NCI-H446 treated with DMSO at 0.1 percent for 48 hours (cell line): ENCODE data around the gene SEL1L3.

Experiments
- DNase-seq: peaks from one replicate; lab custom pipeline; 2025; lab: John Stamatoyannopoulos, UW

The SEL1L3 gene

DNA sequence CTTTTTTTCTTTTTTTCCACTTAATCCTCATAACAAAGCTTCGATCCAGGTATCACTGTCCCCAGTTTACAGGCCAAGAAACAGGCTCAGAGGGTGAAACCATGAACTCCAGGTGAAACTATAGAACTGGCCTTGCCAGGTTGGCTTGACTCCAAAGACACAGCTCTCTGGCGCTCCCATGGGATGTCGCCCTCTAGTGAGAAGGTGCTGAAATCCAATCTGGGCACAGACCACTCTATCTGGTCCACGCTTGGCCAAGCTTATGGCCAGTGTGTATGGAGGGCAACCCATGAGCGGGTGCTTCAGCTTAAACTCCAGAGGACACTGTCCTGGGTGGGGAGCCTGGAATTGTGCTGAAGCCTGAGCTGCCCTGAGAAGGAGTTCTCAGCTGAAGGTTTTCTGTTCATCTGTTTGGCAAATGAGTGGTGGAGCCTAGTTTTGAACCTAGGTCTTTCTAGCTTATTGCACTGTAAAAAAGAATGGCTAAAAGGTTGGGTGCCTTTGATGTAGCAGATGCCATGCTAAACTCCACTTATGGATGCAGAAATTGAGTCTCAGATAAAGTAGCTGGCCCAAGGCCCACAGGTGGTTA, 70.5 kb downstream of the SEL1L3 start:
- no peak for DNase-seq

GRCh38 chr4:25790024-25790423, 72.8 kb downstream of the SEL1L3 start:
- DNase-seq, result no peak

GRCh38 chr4:25788703-25789238, 74.0 kb downstream of the SEL1L3 start:
- no peak for DNase-seq

DNA sequence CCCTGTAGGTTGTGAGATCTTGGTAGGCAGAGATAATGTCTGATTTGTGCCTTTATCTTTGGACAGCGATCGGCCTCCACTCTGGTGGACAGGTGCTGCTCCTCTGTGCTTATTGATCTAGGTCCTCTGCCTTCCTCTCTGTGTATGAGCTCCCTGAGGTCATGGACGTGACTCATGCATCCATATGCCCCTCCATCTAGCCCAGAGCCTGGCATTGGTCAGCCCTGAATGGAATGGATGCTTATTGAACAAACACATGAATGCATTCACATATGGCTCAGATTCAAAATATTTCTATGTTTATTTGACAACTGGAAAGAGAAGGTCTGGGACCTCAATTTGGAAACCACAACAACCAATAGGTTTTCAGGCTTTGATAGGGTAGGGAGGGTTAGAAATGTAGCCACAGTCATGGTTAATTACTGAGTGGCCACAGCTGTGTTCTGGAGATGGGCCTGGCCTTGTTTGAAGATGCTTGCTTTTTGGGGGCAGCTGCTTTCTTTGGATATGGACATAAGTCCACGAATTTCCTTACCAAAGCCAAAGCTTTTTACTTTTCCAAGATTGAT, 76.2 kb downstream of the SEL1L3 start:
- DNase-seq, result no peak

- DNase-seq, result no peak
Measured at GRCh38 chr4:25783943-25784342, 78.8 kb downstream of the SEL1L3 start.

DNA sequence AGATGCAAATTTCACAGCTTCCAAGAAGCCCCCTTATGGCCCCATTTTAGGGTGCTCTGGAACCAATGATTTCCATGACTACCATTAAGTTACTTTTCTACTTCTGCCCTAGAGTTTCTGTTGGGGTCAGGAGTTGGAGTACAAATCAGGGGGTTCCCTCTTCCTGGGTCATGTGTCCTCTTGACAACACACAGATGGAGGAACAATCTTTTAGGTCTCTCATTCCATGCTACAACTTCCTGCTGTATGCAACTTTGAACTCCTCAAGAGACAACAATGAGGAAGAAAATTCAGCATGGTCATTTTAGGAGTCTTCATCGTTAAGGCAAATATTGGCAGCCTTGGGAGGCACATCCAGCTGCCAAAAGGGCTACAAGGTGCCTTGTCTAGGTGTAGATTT, 79.7 kb downstream of the SEL1L3 start:
- no peak for DNase-seq

- no peak for DNase-seq
Measured at GRCh38 chr4:25782482-25782881, 80.3 kb downstream of the SEL1L3 start.

- no peak for DNase-seq
Measured at GRCh38 chr4:25779021-25779420, 83.8 kb downstream of the SEL1L3 start.

- DNase-seq, result no peak
Measured at GRCh38 chr4:25776795-25777194, 86.0 kb downstream of the SEL1L3 start.

GRCh38 chr4:25775166-25775565, 87.6 kb downstream of the SEL1L3 start:
- DNase-seq, result no peak

- DNase-seq, result no peak
Measured at GRCh38 chr4:25773358-25773757, 89.4 kb downstream of the SEL1L3 start.

GRCh38 chr4:25771672-25772071, 91.1 kb downstream of the SEL1L3 start:
- no peak for DNase-seq

- no peak for DNase-seq
Measured at GRCh38 chr4:25770847-25771246, 91.9 kb downstream of the SEL1L3 start.

- DNase-seq, result no peak
Measured at GRCh38 chr4:25769251-25769650, 93.5 kb downstream of the SEL1L3 start.

- DNase-seq, result no peak
Measured at GRCh38 chr4:25767877-25768725, 94.7 kb downstream of the SEL1L3 start.

DNA sequence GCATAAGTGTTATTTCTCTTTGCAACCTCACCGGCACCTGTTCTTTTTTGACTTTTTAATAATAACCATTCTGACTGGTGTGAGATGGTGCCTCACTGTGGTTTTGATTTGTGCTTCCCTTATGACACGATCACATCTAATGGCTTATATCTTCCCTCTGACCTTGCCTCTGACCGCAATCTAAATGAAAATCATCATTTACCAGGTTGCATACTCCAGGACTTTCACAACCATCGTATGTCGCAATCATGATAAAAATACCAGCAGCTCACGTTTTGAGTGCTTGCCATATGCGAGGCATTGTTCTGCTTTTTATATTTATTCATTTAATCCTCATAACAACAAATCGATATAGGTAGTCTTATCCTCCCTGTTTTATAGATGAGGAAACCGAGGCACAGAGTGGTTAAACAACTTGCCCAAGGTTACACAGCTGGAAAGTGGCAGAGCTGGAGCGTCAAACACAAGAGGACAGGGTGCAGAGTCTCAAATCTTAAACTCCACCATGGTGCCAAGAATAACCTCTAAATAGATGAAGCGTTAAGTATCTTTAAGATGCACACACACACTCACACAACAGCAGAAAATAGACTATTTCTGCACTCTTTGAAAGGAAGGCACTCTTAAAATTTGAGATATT, 102.2 kb downstream of the SEL1L3 start:
- no peak for DNase-seq

GRCh38 chr4:25760048-25760447, 102.7 kb downstream of the SEL1L3 start:
- DNase-seq, result no peak

- DNase-seq, result no peak
Measured at GRCh38 chr4:25759101-25759500, 103.7 kb downstream of the SEL1L3 start.

GRCh38 chr4:25757452-25757851, 105.3 kb downstream of the SEL1L3 start:
- no peak for DNase-seq

DNA sequence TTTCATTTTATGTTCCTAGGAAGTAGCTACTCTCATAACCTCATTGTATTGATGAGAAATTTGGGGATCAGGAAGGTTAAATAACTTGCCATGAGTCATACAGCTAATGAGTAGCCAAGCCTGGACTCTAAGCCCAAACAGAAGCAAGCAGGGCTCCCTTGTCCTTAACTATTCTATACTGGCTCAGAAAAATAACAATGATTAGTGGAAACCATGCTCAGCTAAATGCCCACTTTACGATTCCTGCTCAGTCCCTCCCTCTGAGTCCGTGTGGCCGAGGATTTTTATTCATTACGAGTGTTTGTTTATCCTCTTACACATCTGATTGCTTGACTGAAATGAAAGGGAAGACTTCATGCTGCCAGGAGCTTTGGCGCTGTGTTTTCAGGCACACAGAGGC, 106.3 kb downstream of the SEL1L3 start:
- no peak for DNase-seq

DNA sequence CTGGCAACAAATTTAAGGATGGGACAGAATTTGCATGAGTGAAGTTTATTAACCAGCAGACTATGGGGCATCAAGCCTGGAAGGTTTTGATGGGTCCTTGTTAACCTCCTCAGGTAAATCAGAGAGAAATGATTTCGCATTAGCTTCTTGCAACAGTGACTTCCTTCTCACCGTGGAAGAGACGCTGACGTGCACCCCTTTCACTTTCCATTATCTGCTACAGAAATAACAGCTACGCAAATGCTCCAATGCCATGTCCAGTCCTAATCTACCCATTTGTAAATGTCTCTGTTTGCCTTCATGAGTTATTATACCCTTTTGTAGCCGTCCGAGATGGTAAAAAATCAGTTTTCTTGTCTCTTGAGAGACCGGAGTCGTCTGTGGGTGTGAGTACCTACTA, 106.9 kb downstream of the SEL1L3 start:
- no peak for DNase-seq

- no peak for DNase-seq
Measured at GRCh38 chr4:25753239-25753638, 109.5 kb downstream of the SEL1L3 start.

DNA sequence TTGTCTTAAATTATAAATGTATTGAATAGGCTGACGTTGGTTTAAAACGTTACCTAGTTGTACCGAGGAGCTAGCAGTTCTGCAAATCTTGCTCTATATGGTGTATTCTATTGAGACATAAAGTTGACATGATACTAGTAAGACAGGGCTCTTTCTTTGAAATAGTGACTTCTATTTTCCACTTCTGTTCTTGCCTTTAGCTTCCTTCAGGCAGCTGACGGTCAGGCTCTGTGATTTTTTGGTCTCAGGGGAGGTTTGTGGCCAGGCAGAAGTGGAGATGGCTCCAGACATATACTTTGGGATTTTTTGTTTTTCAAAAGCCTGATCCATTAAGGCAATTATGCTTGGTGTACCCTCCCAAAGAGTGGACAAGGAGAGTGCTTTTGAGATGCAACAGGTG, 111.9 kb downstream of the SEL1L3 start:
- no peak for DNase-seq
